OCI-LY7 (cell line): ENCODE results near the gene CACNA1I. TPM values are rescaled to one million over a fixed set of nuclear protein-coding genes. Genes with fewer than 3 reads are reported as not detected.

Experiments used
- BruUV-seq: library from RNA; stranded (reverse); fragments of 400-500 nt; replicated peaks from 2 replicates; lab custom pipeline; 2021; lab: Mats Ljungman, UMichigan
- CTCF ChIA-PET: fragments of 300-600 bp; sonication (Branson Sonifier 250); formaldehyde crosslinking; loops from one replicate; lab custom pipeline; 2022; ENCODE audit warnings: antibody characterized with exemption; ENCODE audit not compliant: unreplicated experiment; lab: Charles Lee
- POLR2A ChIA-PET: fragments of 300-600 bp; sonication (Branson Sonifier 250); formaldehyde crosslinking; loops from one replicate; lab custom pipeline; 2022; ENCODE audit warnings: antibody characterized with exemption; lab: Charles Lee
- DNase-seq: peaks from one replicate; pipeline ENCODE4 v3.0.0-alpha.2; 2015; ENCODE audit warnings: low spot score
- H2AFZ ChIP-seq: fragments of 200-600 bp; sonication (generic), shearing (Covaris generic); 2 replicates; pipeline ENCODE4 v1.6.1; 2014; ENCODE audit warnings: mild to moderate bottlenecking, antibody characterized with exemption, low read length, moderate library complexity
- H3K27ac ChIP-seq: fragments of 200-600 bp; sonication (generic); 2 replicates; pipeline ENCODE4 v1.5.1; 2014; ENCODE audit warnings: mixed run types, low read depth, mild to moderate bottlenecking, moderate library complexity, low read length, inconsistent platforms; ENCODE audit not compliant: poor library complexity, severe bottlenecking
- H3K36me3 ChIP-seq: fragments of 200-600 bp; sonication (generic); 2 replicates; pipeline ENCODE4 v1.6.1; 2014; ENCODE audit warnings: mild to moderate bottlenecking, antibody characterized with exemption, low read length, moderate library complexity, mixed read lengths; ENCODE audit not compliant: insufficient read depth
- H3K4me1 ChIP-seq: fragments of 200-600 bp; sonication (generic); 2 replicates; pipeline ENCODE4 v1.5.1; 2014; ENCODE audit warnings: mild to moderate bottlenecking, low read length; ENCODE audit not compliant: insufficient read depth, poor library complexity, severe bottlenecking
- H3K4me2 ChIP-seq: fragments of 200-600 bp; sonication (generic); 2 replicates; pipeline ENCODE4 v1.6.1; 2014; ENCODE audit warnings: mild to moderate bottlenecking, low read length
- H3K4me3 ChIP-seq: fragments of 200-600 bp; sonication (generic); 2 replicates; pipeline ENCODE4 v1.5.1; 2014; ENCODE audit warnings: mild to moderate bottlenecking, low read depth, low read length; ENCODE audit not compliant: poor library complexity, severe bottlenecking
- H3K79me2 ChIP-seq: fragments of 200-600 bp; sonication (generic); 2 replicates; pipeline ENCODE4 v1.6.1; 2016; ENCODE audit warnings: low read depth, mild to moderate bottlenecking, low read length, moderate library complexity, mixed read lengths; ENCODE audit not compliant: insufficient read depth
- H3K9me2 ChIP-seq: fragments of 200-600 bp; sonication (generic); 2 replicates; pipeline ENCODE4 v1.6.1; 2016; ENCODE audit warnings: mild to moderate bottlenecking, low read length, mixed read lengths; ENCODE audit not compliant: insufficient read depth
- H3K9me3 ChIP-seq: fragments of 200-600 bp; sonication (generic); 2 replicates; pipeline ENCODE4 v1.6.1; 2014; ENCODE audit warnings: mild to moderate bottlenecking, mixed run types, low read length, mixed read lengths
- H4K20me1 ChIP-seq: fragments of 200-600 bp; sonication (generic); 2 replicates; pipeline ENCODE4 v1.6.1; 2014; ENCODE audit warnings: mild to moderate bottlenecking, antibody characterized with exemption, low read length, moderate library complexity, mixed read lengths; ENCODE audit not compliant: insufficient read depth
- EZH2phosphoT487 ChIP-seq: fragments of 200-600 bp; sonication (generic); IDR thresholded peaks from 2 replicates; pipeline ENCODE4 v1.6.1; 2018; ENCODE audit warnings: low read depth, borderline replicate concordance, mild to moderate bottlenecking, mixed run types, antibody characterized with exemption, low read length, moderate library complexity, mixed read lengths
- intact Hi-C: fragments of 100-400 bp; cut with micrococcal nuclease; formaldehyde crosslinking; loops from one replicate; pipeline ENCODE4 v1.10.0; 2022; ENCODE audit not compliant: unreplicated experiment
- total RNA-seq, 2 experiments: library from RNA; depleted of rRNA in 1 of 2; stranded (reverse); fragments of >200 nt in 1 of 2; shearing (Covaris generic) in 1 of 2; gene quantifications; 2 replicates each; pipeline ENCODE4 v1.2.3, GENCODE V29; 2014 to 2022
- TF ChIP-seq, protein P1 (sequence below): fragments of 200-600 bp; sonication (generic); conservative IDR thresholded peaks from 2 replicates; pipeline ENCODE4 v1.5.1; 2014; ENCODE audit warnings: mild to moderate bottlenecking, antibody characterized with exemption, low read length, moderate library complexity, mixed read lengths

CACNA1I gene
- total RNA-seq, 2 experiments from 2014 or later = 0.03 TPM; not detected in 1

DNA sequence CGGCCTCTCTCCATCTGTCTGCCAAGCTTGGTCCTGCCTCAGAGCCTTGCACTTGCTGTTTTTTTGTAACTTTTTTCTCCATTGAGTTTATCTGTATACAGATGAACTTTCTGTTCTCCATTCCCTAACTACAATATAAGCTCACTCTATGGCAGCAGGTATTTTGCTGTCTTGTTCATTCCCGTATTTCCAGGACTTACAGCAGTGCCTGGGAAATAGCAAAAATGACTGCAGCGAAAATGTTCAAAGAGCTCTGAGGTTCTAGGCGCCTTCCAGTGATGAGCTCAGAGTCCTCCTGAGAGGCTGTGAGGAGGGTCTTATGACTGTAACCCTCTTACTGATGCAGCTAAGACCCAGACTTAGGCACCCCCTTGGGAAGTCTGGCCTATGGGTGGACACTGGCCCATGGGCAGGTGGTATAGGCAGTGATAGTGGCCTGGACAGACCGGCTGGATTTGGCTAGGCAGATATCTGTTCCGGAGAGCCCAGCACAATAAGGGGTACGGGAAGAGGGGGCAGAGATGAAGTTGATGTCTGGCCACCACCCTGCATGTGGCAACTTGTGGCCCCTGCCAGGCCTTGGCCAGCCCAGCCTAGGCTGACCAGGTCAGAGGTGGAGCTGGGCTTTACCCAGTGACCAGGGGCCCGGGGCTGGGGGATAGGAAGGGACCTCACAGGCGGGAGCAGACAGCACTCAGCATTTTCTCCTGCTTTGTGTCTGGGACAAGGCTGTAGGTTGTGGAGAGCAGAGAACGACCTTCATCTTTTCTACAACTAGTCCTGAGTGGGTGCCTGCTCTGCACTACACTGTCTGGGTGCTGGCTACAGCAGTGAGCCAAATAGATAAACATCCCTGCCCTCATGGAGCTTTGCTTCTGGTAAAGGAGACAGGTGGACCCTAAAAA lies 45.5 kb upstream of the CACNA1I start:
- Histone ChIP-seq H3K4me1 (peaks cover 74% of the 10 kb centered on the region), H3K9me2 (no peaks in the 10 kb centered on the region), H3K79me2 (peaks cover 42% of the 10 kb centered on the region), H4K20me1 (peaks cover 25% of the 10 kb centered on the region), H3K27ac (peak overlapping the region; percentile 95), H2AFZ (no peak overlapping the region), H3K4me3 (peak overlapping the region; percentile 45), H3K4me2 (peak overlapping the region; percentile 81), H3K9me3 (no peaks in the 10 kb centered on the region), H3K36me3 (peaks cover 81% of the 10 kb centered on the region)
- no peak for TF ChIP-seq EZH2phosphoT487
- TF ChIP-seq, protein P1, sequence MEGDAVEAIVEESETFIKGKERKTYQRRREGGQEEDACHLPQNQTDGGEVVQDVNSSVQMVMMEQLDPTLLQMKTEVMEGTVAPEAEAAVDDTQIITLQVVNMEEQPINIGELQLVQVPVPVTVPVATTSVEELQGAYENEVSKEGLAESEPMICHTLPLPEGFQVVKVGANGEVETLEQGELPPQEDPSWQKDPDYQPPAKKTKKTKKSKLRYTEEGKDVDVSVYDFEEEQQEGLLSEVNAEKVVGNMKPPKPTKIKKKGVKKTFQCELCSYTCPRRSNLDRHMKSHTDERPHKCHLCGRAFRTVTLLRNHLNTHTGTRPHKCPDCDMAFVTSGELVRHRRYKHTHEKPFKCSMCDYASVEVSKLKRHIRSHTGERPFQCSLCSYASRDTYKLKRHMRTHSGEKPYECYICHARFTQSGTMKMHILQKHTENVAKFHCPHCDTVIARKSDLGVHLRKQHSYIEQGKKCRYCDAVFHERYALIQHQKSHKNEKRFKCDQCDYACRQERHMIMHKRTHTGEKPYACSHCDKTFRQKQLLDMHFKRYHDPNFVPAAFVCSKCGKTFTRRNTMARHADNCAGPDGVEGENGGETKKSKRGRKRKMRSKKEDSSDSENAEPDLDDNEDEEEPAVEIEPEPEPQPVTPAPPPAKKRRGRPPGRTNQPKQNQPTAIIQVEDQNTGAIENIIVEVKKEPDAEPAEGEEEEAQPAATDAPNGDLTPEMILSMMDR = no peak
- POLR2A ChIA-PET = interaction anchor here (0.6 to 1.5 kb wide), 5 partner anchors 10 to 1184 kb away, joined by 3 to 6 read pairs (median 3); no protein-coding TSS in a partner anchor
- no TSS peak for BruUV-seq
- intact Hi-C loops = loop anchor here (5.0 kb wide), 3 partner anchors 128 to 373 kb away; partner anchors contain the start of genes CBX7 and TAB1
- peak; percentile 28 for DNase-seq
- CTCF ChIA-PET = no interaction called here

DNA sequence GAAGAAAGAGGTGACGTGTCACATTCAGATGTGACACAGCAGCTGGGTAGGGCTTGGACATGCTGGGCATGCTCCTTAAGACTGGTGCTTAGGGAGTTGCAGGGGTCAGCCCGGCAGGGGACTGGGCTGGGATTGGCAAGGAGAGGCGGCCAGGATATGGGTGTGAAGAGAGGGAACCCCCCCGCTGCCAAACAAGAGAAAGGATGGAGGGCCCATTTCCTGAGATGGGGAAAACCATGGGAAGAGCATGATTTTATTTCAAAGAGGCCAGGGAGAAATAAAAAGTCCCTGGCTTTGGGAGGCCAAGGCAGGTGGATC lies 44.9 kb upstream of the CACNA1I start:
- no peak for DNase-seq
- no peak for TF ChIP-seq EZH2phosphoT487
- TF ChIP-seq, protein P1 = no peak
- Histone ChIP-seq H2AFZ (no peak overlapping the region), H3K27ac (peak overlapping the region; percentile 95), H4K20me1 (peaks cover 25% of the 10 kb centered on the region), H3K4me3 (peak overlapping the region; percentile 45), H3K4me1 (peaks cover 80% of the 10 kb centered on the region), H3K36me3 (peaks cover 85% of the 10 kb centered on the region), H3K4me2 (peak overlapping the region; percentile 81), H3K9me3 (no peaks in the 10 kb centered on the region), H3K9me2 (no peaks in the 10 kb centered on the region), H3K79me2 (peaks cover 45% of the 10 kb centered on the region)
- ChIA-PET POLR2A (interaction anchor here (0.6 kb wide), 2 partner anchors 849 to 1183 kb away, joined by 3 to 4 read pairs; no protein-coding TSS in a partner anchor), CTCF (no interaction called here)
- no TSS peak for BruUV-seq
- intact Hi-C loops = loop anchor here (5.0 kb wide), 3 partner anchors 128 to 373 kb away; partner anchors contain the start of genes CBX7 and TAB1
